ACHN (cell line): ENCODE measurements around the gene ZNF813.
A peak's percentile ranks its signal among the peaks of the same experiment; 100 is the strongest.
"Not testable (repeated sequence)": the region's sequence is repeated elsewhere in the genome, so short reads cannot be mapped to it uniquely, and the experiment has no call there.

ENCODE experiments used
- DNase-seq: peaks from one replicate; pipeline ENCODE4 v3.0.0-alpha.2; 2015
- in situ Hi-C: cut with HindIII; loops from 2 replicates; pipeline ENCODE4 v1.10.0; 2017; ENCODE audit warnings: low sequenced_read_pairs, low pct_ligation_motif_present, low pct_unique_long_range_greater_than_20kb

The ZNF813 gene

DNA sequence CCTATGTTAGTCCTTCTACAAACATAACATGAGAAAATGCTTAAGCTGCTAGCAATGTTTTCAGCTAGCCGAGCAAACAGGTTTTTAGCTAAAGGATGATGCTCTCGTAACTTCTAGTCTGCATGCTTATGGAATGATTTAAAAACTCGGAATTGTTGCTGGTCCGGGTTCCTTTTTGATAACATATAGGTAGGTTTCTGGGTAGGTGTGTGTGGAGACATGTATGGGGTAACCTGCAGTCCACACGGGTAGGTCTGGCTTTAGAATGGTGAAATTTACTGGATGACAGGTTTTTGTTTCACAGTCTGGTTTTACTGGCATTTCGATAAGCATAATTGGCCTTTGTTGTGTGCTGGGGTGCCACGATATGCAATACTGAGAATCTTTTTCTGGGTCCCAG is 4.4 kb downstream of the ZNF813 start:
- in situ Hi-C loops: no loop called here
- no peak for DNase-seq

DNA sequence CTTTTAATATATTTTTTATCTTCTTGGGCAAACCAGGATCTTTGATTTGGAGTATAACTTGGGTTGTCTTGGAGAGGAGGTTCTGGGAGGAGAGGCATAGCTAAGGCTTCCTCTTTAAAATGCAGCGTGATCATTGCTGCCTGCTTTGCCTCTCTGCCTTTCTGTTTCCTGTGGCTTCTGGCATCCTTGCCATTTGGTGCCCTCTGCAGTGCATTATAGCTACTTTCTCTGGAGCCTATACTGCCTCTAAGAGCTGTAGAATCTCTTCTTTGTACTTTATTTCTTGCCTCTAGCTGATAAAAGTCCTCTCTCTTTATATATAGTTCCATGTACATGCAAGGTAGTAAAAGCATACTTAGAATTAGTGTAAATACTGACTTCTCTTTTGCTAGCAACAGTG is 7.3 kb downstream of the ZNF813 start:
- DNase-seq, in situ Hi-C loops: not testable (repeated sequence)

DNA sequence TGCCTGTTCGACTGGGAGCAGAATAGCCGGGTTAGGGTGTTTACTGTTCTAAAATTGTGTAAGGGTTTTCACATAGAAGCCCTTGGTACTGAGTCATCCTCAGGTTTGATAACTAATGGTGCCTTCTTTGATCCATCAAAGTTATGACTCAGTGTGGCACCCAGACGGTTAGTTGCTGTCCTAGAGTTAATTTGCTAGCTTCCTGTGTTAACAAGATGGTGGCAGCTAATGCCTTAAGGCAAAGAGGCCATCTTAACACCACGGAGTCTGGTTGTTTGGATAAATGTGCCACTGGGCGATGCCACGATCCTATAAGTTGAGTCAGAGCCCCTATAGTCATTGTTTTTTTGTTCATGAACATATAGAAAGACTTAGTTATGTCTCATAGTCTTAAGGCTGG is 7.9 kb downstream of the ZNF813 start:
- DNase-seq, in situ Hi-C loops: not testable (repeated sequence)

DNA sequence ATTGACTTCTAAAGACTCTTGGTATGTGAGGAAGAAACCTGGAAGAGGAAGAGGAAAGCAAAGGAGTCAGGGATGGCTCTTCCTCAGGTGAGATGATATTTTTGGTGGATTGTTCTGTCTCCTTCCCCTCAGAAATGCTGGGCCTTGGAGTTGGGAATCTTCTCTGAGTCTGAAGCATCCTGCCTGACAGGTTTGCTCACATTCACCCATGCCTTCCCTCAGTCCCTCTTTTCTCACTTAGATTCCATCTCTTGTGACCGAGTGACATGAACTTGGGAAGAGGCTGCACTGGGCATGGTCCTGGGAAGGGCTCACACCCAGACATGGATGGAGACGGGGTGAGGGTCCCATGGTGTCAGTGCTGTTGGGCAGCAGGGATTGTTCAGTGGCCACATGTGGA is 16.2 kb downstream of the ZNF813 start:
- DNase-seq, in situ Hi-C loops: not testable (repeated sequence)

DNA sequence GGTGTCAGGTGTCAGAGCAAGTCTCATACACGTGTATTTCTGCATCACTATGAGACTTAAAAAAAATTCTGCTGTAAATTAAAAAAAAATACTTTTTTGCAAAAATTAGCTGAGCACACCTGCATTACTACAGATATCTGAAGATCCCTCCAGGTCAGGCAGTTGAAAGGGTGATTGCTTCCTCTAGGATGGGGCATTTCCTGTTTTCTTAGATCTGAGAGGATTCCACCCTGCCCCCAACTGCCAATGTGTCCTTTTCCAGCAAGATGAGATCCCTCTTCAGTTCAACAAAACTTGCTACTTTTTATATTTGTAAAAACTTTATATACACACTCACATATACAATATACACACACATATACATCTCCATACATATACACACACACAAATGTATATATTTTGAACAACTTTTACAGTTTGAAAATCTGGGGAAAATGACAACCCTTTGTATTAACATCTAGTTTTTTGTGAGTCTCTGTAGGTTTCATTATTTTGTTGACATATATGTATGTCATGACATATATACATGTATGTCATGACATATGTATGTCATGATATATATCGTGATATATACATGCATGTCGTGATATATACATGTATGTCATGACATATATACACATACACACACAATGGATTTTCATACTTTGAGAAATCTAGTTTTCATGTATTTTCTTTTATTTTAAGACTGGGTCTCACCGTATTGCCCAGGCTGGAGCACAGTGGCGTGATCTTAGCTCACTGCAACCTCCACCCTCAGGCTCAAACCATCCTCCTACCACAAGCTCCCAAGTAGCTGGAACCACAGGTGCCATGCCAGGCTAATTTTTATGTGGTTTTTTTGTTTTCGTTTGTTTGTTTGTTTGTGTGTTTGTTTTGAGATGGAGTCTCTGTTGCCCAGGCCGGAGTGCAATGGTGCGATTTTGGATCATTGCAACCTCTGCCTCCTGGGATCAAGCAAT is 17.8 kb downstream of the ZNF813 start:
- in situ Hi-C loops: no loop called here
- no peak for DNase-seq

DNA sequence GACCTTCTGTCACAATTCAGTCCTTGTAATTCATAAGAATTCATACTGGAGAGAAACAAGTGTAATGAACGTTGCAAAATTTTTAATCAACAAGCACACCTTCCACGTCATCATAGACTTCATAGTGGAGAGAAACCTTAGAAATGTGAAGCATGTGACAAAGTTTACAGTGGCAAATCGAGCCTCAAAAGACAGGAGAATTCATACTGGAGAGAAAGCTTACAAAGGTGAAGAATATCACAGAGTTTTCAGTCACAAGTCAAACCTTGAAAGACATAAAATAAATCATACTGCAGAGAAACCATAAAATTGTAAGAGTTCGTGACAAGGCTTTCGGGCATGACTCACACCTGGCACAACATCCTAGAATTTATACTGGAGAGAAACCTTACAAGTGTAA is 24.6 kb downstream of the ZNF813 start:
- in situ Hi-C loops: no loop called here
- DNase-seq: no peak

DNA sequence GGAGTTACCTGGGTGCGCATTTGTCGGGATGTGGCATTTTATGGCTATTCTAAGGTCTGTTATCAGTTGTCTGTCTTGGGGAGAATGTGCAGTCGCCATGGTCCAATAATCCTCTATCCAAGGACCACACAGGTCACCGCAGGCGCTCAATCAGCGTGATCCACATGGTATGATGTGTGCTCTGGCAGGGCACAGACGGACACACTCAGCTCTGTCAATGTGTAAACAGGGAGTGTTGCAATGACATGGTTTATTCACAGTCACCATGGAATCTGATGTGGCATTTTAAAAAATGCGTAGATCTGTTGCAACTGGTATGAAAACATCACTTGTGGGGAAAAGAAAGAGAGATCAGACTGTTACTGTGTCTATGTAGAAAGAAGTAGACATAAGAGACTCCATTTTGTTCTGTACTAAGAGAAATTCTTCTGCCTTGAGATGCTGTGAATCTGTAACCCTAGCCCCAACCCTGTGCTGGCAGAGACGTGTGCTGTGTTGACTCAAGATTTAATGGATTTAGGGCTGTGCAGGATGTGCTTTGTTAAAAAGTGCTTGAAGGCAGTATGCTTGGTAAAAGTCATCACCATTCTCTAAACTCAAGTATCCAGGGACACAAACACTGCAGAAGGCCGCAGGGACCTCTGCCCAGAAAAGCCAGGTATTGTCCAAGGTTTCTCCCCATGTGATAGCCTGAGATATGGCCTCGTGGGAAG is 29.9 kb downstream of the ZNF813 start:
- DNase-seq, in situ Hi-C loops: not testable (repeated sequence)

DNA sequence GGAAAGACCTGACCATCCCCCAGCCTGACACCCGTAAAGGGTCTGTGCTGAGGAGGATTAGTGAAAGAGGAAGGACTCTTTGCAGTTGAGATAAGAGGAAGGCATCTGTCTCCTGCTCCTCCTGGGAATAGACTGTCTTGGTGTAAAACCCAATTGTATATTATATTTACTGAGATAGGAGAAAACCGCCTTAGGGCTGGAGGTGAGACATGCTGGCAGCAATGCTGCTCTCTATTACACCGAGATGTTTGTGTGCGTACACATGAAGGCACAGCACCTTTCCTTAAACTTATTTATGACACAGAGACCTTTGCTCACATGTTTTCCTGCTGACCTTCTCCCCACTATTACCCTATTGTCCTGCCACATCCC is 30.5 kb downstream of the ZNF813 start:
- DNase-seq, in situ Hi-C loops: not testable (repeated sequence)

DNA sequence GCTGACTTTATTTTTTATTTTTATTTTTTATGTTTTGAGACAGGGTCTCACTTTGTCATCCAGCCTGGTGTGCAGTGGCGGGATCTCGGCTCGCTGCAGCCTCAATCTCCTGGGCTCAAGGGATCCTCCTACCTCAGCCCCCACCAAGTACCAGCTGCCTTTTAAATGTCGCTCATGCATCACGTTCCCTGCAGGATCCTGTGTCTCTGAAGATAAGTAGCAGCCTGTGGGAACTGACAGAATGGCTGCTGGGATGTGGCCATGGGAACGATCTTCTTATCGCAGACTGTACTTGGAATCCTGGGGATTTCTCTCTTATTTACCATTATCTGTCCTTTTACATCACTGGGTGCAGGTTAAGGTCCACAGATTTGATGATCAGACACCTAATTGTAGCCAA is 35.6 kb downstream of the ZNF813 start:
- in situ Hi-C loops, DNase-seq: not testable (repeated sequence)

DNA sequence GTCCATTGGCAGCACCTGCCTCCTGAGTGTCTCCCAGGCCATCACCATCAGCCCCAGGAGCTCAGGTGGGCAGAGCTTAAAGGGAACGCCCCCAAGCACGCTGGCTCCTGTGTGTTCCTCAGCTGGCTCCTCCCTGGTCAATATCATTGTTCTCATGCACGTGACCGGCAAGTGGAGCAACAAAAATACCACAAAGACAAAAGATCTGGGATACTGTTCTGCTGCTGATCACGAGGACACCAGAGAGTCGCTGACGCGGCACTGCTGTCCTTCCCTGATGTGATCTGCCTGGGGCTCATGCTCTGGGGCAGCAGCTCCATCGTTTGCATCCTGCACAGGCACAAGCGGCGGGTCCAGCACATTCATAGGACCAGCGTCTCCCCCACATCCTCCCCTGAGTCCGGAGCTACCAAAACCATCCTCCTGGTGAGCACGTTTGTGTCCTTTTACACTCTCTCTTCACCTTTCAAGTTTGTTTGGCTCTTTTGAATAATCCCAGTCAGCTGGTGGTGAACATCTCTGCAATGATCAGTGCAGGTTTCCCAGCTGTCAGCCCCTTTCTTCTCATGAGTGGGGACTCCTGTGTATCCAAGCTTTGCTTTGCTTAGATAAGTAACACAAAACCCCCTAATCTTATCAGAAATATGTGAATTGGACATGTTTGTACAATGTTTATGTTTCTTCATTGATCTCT is 36.3 kb downstream of the ZNF813 start:
- in situ Hi-C loops, DNase-seq: not testable (repeated sequence)

DNA sequence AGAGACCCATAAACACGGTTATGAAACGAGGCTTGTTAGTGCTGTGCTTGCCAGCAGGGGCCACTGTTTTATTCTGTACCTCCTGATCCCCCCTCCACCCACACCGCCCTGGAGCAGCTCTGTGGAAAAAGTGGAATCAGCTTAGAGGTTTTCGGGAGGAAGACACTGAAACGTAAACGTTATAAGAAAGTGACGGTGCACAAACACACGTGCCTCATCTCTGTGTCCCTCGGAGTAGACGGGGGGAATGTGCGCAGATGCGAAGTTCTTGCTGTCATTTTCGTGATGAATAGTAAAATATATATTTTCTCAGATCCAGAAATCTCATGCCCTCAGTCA is 36.8 kb downstream of the ZNF813 start:
- DNase-seq, in situ Hi-C loops: not testable (repeated sequence)

DNA sequence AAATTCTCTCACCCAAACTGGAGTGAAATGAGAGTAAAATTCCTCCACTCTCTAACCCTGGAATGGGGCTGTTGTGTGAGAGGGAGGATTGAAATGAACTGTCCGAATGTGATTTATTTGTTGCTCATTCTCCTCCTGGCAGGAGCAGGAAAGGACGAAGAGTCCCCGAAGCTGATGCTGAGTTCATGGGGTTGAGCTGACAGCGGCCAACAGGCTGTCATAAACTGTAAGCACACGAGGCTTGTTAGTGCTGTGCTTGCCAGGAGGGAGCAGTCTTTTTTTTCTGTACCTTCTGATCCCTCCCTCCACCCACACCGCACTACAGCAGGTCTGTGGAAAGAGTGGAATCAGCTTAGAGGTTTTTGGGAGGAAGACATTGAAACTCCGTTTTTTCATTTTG is 37.4 kb downstream of the ZNF813 start:
- in situ Hi-C loops: no loop called here
- DNase-seq: no peak

DNA sequence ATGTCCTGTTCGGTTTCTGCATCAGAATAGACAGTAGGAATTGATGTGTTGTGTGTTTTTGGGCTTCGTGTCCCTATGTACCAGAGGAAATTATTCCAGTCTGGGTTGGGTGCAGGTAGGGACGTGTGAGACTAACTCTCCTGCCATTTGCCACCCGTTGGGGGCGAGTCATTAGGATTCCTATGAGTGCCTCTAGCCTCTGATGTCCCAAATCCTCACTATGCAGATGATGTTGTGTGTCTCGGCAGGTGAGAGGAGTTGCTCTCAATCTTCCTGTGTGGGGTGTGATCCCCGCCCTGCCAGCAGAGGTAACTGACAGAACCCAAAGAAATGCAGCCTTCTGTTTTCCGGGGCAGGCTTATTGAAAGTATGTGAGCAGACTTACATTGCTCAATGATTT is 39.2 kb downstream of the ZNF813 start:
- in situ Hi-C loops: no loop called here
- no peak for DNase-seq

DNA sequence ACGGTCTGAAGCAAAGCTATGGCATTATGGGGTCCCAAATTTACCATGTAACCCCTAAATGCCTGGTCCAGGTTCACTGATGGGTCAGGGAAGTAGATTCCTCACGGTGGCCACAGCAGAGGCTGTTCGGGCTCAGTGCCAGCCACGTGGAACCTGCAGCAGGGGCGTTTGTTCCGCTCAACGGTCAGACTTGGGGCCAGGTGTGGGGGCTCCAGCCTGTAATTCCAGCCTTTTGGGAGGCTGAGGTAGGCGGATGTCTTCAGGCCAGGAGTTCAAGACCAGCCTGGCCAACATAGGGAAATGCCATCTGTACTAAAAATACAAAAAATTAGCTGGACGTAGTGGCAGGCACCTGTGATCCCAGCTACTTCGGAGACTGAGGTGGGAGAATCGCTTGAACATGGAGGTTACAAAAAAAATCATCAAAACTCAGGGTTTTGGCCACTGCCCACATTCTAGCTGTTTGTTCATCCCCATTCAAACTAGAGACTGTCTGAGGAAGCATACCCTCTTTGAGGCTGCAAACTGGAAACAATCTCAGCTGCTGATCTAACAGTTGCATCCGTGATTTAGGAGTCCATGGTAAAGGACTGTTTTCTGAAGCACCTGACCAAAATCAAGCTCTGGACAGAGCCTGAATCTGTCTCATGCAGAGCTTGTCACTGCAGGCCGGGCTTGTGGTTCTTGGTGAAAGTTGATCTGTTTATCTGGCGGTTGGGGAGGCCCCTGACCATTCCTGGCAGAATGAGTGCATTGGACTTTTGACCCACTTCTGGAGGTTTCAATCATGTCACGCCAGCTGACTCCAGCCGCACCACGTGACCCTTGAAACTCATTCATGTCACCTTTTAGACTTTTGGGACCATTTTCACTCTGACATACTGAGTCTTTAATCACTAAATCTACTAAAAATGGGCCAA is 40.2 kb downstream of the ZNF813 start:
- DNase-seq: no peak
- in situ Hi-C loops: no loop called here

DNA sequence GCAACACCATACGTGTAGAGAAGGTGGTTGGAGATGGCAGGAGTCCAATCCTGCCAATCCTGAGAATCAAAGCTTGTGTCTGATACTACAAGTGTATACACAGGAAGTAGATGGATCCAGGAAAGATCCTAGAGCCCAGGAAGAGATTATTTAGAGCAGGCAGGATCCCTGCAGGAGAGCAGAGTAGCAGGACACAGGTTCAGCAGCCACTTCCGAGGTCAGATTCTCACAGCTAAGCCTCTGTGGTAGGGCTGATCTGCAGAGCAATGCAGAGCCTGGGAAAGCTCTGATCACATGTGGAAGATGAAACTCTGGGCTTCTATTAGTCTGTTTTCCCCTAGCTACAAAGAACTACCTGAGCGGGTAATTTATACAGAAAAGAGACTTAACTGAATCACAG is 41.9 kb downstream of the ZNF813 start:
- in situ Hi-C loops: no loop called here
- no peak for DNase-seq

DNA sequence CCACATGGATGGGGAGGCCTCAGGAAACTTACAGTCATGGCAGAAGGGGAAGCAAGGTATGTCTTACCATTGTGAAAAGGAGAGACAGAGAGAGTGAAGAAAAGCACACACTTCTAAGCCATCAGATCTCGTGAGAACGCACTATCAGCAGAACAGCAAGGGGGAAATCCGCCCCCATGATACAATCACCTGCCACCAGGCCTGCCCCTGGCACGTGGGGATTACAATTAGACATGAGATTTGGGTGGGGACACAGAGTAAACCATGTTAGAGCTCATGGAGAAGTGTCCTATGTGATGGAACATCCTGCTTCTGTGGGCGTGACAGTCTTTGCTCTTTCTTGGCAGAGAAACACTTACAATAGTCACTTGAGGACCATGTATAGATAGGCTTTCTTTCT is 42.3 kb downstream of the ZNF813 start:
- DNase-seq: no peak
- in situ Hi-C loops: no loop called here

DNA sequence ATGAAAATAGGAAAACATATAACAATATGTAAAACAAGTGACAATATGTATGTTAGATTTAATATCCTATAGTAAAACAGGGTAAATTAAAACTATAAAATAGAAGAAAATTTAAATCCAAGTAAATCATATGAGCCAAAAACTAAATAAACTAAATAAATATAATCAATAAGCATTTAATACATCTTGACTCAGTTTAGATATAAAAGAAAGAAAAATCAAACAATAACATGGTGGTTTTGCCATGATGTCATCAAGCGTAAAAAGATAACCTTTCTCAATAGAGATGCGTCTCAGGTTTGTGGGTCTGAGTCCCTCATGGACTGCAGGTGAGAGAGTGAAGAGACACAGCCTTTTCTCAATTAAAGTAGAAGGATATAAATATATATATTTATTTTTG is 43.8 kb downstream of the ZNF813 start:
- in situ Hi-C loops: no loop called here
- DNase-seq: no peak

DNA sequence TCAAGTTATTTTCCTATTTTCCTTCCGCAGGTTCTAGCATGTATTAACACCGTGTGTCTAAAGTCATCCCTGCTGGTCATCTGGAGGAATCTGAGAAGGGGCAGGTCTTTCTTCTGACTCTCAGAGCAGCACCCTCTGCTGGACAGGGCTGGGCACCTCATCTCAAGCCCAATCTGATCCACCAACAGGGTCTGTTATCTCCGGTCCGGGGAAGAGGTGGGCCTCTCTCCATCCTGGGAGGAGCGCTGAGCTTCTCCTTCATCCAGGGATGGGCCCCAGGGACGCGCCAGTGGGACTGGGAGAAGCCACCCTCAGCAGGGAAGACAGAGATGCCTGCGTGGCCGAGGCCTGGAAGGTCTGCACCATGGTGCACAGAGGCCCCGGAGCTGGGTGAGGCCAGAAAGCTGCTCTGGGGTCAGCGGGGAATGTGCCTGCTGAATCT is 44.4 kb downstream of the ZNF813 start:
- in situ Hi-C loops: no loop called here
- DNase-seq: peak; percentile 3
